Stimulated activated CD4-positive, alpha-beta T cell treated with anti-CD3 and anti-CD28 coated beads, Interleukin-2, amount 100 ng/mL, for 4 hours (primary cell): ENCODE results near the gene CST3.
"Not testable (repeated sequence)": the region's sequence is repeated elsewhere in the genome, so short reads cannot be mapped to it uniquely, and the experiment has no call there.

Experiments
- DNase-seq: peaks from one replicate; pipeline ENCODE4 v3.0.0-alpha.2; 2020; ENCODE audit warnings: low read depth

CST3 gene

DNA sequence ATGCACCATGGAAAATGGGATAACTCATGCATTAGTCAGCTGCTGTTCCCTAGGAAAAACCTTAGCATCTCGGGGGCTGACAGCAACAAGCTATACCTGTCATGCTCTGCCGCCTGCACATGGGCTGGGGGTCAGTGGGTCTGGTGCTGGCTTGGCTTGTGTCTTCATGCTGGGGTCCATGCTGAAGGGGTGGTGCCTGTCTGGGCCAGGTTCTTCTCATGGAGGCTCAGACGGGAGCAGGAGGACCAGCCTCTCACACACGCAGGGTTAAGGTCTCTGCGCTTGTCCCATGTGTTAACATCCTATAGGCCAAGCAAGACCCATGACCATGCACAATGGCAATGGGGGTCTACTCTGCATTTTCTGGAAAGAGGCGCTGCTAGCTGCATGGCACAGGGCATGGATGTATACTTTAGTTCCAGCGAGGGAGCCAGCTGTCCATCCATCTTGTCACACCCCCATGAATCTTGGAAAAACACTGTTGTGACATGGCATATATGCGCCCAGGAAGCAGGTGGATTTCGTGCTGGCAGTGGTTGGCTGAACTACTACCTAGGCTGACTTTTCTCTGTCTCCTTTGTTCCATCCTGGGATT, 24.6 kb upstream of the CST3 start:
- DNase-seq, result no peak

GRCh38 chr20:23661002-23661429, 23.3 kb upstream of the CST3 start:
- no peak for DNase-seq

DNA sequence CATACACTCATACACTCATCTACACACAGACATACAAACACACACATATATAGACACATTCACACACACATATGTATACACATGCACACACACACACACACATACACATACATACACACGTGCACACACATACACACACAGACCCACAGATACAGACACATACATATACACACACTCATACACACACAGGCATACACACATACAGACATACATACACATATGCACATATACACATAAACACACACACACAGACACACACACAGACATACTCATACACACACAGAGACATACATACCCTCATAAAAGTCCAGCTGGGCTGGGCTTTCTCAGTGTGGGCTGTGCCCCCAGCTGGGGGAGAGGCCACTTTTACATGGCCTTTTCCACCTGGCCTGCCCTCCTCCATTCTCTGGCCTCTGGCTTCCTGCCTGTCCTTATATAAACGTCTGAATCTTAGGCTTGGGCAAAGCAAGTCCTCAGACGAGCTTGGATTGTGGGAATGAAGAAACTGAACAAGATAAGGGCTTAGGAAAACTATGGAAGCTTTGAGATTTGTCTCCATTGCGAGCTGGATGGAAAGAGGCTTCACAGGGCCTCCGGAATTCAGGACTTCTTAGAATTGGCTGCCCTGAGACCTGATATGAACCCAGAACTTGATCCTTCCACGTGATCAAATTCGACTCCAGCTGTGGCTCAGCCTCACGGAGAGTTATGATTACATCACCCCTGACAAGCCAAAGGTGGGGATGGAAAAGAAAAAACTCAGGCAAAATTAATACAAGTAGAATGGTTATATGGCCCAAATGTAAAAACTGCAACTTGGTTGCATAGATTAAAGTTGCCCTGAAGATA, 22.5 kb upstream of the CST3 start:
- no peak for DNase-seq

DNA sequence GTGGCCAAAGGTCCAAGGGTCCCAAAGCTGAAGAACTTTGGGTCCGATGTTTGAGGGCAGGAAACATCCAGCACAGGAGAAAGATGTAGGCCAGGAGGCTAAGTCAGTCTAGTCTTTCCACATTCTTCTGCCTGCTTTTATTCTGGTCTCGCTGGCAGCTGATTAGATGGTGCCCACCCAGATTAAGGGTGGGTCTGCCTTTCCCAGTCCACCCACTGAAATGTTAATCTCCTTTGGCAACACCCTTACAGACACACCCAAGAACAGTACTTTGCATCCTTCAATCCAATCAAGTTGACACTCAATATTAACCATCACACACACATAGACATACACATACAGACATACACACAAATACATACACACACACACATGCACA, 21.8 kb upstream of the CST3 start:
- not testable (repeated sequence) for DNase-seq

DNA sequence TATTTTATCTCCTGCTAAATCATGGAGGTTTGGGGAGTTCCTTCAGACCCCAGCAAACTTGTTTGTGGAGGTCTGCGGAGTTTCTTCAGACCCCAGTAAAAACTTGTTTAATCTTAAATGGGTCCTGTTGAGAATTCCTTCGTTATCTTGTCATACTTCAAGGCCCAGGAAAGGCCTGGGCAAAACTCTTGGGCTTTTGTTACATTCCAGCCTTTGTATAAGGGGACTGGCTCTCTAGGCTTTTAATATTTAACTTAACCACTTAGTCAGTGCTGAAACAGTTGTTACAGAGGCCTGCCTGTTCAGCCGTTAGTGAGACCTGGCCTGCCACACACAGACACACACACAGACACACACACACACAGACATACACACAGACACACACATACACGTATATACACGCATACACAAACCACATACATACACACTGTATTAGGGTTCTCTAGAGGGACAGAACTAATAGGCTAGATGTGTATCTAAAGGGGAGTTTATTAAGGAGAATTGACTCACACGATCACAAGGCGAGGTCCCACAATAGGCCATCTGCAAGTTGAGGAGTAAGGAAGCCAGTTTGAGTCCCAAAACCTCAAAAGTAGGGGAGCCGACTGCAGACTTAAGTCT, 21.3 kb upstream of the CST3 start:
- no peak for DNase-seq

- DNase-seq, result no peak
Observed at GRCh38 chr20:23658336-23658735, 20.6 kb upstream of the CST3 start.

DNA sequence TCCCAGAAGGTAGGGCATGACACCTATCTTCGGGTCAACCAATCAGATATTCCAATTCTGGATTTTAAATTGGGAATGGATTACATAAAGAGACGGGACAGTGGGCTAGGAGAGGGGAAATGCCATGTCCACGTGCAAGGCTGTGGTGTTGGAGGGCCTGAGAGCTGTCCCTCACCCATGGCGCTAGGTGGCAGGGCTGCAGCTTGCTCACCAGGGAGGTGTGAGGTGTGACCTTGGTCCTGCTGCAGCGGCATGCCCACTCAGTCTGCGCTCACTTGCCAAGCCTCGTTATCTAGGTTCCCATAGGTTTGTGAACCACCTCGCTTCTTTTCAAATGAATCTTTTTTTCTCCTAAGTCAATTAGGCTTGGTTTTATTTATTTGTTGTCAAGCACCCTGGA, 19.4 kb upstream of the CST3 start:
- no peak for DNase-seq

DNA sequence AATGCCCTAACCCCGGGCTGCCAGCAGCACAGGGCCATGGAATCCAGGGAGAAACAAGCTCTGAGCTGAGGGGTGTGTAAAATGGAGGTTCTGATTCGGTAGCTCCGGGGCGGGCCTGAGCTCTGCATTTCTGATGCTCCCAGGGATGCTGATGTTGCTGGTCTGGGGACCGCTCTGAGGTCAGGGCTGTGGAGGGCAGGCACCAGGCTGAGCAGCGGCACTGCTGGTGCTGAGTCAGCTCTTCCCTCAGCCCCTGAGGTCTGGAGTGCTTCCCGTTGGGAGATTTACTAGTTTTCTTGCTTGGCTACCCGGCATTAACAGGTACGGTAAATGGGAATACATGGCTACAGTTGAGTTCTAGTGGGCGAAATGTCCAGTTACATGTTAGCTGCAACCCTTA, 18.6 kb upstream of the CST3 start:
- DNase-seq, result no peak

DNA sequence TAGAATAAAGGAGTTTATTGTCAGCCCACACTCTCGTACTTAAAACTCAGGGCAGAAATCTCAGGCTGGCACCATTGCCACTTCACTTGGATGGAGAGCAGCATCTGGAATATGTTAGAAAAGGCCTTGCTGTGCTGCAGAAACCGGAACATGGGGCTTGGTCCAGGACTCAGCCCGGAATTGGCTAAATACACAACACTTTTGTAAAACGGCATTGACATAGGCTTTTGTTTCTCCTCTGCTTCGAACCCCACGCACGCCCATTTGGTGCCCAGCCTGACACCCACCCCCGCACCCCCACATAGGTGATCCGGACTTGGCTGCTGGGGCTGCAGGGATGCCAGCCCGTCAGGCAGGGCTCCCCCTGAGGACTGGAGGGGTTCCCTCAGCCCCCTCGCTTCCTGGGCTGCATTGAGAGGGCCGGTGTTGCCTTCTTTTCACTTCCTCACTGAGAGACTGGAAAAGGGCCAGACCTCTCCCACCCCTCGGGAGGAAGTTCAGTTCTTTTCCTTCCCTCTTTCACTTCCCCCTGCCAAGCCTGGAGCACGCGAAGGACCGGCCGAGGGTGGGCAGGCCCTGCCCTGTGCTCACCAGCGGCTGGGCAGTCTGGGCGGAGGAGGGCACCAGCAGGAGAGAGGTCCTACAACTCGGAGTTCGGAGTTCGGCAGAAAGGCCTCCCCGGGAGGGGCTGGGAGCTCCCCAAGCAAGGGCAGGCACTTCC, 17.9 kb upstream of the CST3 start:
- DNase-seq, result no peak

- no peak for DNase-seq
Observed at GRCh38 chr20:23654717-23655116, 17.0 kb upstream of the CST3 start.

- no peak for DNase-seq
Observed at GRCh38 chr20:23654000-23654399, 16.2 kb upstream of the CST3 start.

DNA sequence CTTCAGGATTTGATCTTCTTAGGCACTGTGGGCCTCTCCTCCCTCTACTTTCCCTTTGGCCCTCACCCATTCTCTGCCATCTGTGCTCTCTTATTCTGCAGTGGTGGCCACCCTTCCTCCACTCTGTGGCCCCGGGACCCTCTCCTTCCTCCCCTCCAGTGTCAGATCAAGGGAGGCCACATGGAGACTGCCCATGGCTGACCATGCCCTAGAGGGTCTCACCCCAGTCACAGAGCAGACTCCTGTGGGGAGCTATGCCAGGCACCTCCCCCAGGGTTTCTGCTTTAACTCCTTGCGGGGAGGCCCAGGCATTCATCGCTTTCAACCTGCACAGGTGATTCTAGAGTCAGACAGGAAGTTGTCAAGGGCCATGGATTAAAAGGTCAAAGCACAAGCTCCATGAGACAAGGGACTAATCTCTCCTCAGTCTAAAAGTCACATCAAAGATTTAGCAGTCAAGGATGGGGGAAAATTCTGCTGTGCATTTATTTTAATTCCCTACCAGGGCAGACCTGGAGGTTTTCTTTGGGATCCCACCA, 15.7 kb upstream of the CST3 start:
- DNase-seq, result no peak

DNA sequence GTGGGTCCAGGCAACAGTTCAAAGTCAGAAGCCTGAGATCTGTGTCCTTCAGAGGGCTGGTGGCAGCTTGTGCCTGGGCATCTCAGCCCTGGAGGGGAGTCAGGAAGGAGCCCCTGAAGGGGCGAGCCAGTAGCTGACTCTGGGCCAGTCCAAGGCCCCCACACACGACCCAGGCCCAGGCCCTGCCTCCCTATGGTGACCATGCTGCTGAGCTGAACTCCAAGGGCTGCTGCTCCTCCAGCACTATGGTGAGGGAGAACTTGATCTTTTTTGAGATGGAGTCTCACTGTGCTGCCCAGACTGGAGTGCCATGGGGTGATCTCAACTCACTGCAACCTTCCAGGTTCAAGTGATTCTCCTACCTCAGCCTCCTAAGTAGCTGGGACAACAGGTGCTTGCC, 15.2 kb upstream of the CST3 start:
- DNase-seq, result no peak

DNA sequence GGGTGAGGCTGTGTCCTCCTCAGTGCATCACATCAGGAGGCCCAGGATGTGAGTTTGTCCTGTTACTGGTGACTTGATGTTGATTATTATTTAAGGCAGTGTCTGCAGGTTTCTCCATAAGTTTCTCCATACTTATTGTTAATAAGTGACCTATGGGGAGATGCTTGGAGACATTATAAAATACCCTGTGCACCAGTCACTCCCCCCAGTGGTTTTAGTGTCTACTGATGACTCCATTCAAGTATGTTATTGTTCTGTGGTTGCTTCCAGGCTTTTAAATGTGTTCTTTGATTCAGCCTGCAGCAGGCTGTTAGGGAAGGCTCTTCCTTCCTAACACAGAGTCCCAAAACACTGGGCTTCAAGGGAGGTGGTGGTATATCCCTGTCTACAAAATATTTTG, 14.6 kb upstream of the CST3 start:
- DNase-seq, result no peak

DNA sequence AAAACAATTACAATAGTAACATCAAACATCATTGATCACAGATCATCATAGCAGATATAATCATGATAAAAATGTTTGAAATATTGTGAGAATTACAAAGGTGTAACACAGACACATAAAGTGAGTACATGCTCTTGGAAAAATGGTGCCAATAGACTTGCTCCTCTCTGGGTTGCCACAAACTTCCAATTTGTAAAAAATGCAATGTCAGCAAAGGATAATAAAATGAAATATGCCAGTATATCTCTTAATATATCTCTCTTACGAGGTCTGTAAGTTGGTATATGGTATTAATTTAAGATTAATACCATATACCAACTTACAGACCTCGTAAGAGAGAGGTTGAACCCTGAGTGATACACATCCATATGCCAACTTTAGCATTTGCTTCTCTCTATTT, 13.4 kb upstream of the CST3 start:
- DNase-seq, result no peak

DNA sequence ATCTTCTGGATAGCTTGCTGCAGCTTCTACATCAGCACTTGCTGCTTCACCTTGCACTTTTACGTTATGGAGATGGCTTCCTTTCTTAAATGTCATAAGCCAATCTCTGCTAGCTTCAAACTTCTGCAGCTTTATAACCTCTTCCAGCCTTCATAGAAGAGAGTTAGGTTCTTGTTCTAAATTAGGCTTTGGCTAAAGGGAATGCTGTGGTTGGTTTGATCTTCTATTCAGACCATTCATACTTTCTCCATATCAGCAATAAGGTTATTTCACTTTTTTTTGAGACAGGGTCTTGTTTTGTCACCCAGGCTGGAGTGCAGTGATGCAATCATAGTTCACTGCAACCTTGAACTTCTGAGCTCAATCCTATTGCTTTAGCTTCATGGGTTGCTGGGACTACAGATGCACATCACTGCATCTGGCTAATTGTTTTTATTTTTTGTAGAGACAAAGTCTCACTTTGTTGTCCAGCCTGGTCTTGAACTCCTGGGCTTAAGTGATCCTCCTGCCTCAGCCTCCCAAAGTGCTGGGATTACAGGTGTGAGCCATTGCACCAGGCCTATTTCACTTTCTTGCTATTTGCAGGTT, 12.2 kb upstream of the CST3 start:
- DNase-seq, result no peak

- no peak for DNase-seq
Observed at GRCh38 chr20:23649242-23649641, 11.5 kb upstream of the CST3 start.

DNA sequence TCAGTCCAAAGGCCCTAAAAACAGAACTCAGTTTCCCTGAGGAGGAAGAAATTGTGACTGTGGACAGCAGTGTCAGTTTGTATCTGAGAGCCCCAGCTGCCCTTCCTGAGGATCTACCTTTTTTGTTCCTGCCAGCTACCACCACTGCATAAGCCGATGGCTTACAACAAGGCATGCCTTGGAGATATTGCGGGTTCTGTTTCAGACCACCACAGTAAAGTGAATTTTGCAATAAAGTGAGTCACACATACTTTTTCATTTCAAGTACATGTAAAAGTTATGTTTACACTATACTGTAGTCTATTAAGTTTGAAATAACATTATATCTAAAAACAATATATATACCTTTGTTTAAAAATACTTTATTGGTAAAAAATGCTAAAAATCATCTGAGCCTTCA, 9.6 kb upstream of the CST3 start:
- DNase-seq, result no peak

DNA sequence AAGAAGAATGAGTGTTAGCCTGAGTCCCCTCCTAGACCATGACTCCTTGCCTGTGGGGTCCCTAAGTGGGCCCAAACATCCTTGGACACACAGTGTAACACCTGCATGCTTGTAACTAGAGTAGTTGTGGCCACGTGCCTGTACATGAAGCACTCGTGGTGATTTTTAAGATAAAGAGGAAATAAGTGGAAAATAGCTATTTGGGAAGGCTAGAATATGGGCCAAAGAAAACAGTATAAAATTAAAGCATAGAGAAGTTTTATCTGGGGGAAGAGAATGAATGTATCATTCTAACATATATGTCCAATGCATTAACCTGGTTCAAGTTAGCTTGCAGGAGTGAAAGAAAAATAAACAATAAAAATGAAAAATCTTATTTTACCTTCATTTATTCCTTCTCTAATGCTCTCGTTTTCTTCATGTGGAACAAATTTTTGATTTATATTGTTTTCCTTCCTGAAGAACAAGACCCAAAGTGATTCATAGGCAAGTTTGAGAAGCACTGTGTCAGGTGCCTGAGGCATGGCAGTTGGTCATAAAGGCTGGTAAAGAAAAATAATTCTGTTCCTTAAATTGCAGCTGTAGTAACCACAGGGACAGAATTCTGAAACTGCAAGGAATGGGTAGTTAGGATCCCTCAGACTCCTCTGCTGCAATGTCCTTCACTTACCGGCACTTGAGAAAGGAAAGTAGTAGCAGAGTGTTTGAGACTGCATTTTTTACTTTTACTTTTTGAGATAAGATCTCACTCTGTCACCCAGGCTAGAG, 8.5 kb upstream of the CST3 start:
- no peak for DNase-seq

DNA sequence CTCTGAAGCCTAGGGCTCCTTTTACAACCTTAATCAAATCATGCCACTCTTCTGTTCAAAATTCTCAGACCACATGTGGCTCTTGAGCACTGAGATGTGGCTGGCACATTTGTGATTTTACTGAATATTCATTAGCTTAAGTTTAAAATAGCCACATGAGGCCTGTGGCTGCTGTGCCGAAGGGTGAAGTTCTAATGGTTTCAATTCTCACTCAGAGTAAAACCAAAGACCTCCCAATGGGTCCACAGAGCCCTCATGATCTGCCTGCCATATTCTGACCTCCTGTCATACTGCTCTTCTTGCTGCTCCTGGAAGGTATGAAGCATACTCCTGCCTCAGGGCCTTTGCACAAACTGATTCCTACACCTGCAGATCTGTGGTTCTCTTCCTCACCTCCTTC, 7.8 kb upstream of the CST3 start:
- no peak for DNase-seq

- DNase-seq, result no peak
Observed at GRCh38 chr20:23644164-23644563, 6.4 kb upstream of the CST3 start.
